ENCODE results near the gene SLC12A8. TPM values are rescaled to one million over a fixed set of nuclear protein-coding genes. Genes with fewer than 3 reads are reported as not detected.

SLC12A8 gene
- total and polyA plus RNA-seq, 12 donors: 1.0 to 5.9 (median 1.8) TPM

- intact Hi-C loops (cut with DNase I): loop anchor here in 1 of 2 donors (10.0 kb wide), 1 partner anchor 169 kb away; no protein-coding TSS in a partner anchor
- 64 to 79% (median 68%) methylated on average over 8 to 15 of the region's 15 CpGs for WGBS, 4 donors
These were observed 48.6 kb downstream of the SLC12A8 start for GRCh38 chr3:125163739-125164601.

GRCh38 chr3:125161607-125162219 is 50.8 kb downstream of the SLC12A8 start:
- DNase-seq: no peak
- Histone ChIP-seq H3K27ac (peak overlapping the region in 1 of 5 donors; percentile 38), H3K27me3 (no peaks in the 10 kb centered on the region), H3K4me3 (no peak overlapping the region), H3K36me3 (replicated peaks in 1 of 2) (no peaks in the 10 kb centered on the region), H3K4me1 (replicated peaks in 1 of 2) (no peaks in the 10 kb centered on the region), H3K9me3 (replicated peaks in 1 of 3) (no peaks in the 10 kb centered on the region)
- 80 to 88% (median 84%) methylated on average over 12 of the region's 12 CpGs for WGBS, 4 donors
- TF ChIP-seq CTCF (IDR thresholded peaks at IDR 0.05) (no peak), POLR2A (IDR thresholded peaks at IDR 0.05) (no peak)
- intact Hi-C loops (cut with DNase I): loop anchor here in 1 of 2 donors (10.0 kb wide), 1 partner anchor 167 kb away; no protein-coding TSS in a partner anchor

More at GRCh38 chr3:125163739-125164601, 48.6 kb downstream of the SLC12A8 start:
- Histone ChIP-seq H3K4me1 (replicated peaks in 1 of 2) (no peaks in the 10 kb centered on the region), H3K27ac (no peak overlapping the region), H3K36me3 (replicated peaks in 1 of 2) (no peaks in the 10 kb centered on the region), H3K4me3 (no peak overlapping the region), H3K27me3 (no peaks in the 10 kb centered on the region), H3K9me3 (replicated peaks in 1 of 3) (no peaks in the 10 kb centered on the region)
- TF ChIP-seq CTCF (IDR thresholded peaks at IDR 0.05) (peak in 1 of 6 experiments; percentile 8), POLR2A (IDR thresholded peaks at IDR 0.05) (no peak)
- DNase-seq: peak in 2 of 7 donors; percentile 29 to 42

GRCh38 chr3:125160606-125161371 is 51.8 kb downstream of the SLC12A8 start:
- no peaks in the 10 kb centered on the region for H3K4me1 ChIP-seq (replicated peaks in 1 of 2)
- H3K36me3 ChIP-seq (replicated peaks in 1 of 2): no peaks in the 10 kb centered on the region
- WGBS, 4 donors: 73 to 81% (median 76%) methylated on average over 9 of the region's 9 CpGs
- DNase-seq: no peak
- no peaks in the 10 kb centered on the region for H3K27me3 ChIP-seq
- intact Hi-C loops (cut with DNase I): loop anchor here in 1 of 2 donors (10.0 kb wide), 1 partner anchor 166 kb away; no protein-coding TSS in a partner anchor
- TF ChIP-seq CTCF (IDR thresholded peaks at IDR 0.05): no peak
- TF ChIP-seq POLR2A (IDR thresholded peaks at IDR 0.05): no peak
- H3K9me3 ChIP-seq (replicated peaks in 1 of 3): no peaks in the 10 kb centered on the region
- H3K4me3 ChIP-seq: no peak overlapping the region
- H3K27ac ChIP-seq: peak overlapping the region in 1 of 5 donors; percentile 58

DNA sequence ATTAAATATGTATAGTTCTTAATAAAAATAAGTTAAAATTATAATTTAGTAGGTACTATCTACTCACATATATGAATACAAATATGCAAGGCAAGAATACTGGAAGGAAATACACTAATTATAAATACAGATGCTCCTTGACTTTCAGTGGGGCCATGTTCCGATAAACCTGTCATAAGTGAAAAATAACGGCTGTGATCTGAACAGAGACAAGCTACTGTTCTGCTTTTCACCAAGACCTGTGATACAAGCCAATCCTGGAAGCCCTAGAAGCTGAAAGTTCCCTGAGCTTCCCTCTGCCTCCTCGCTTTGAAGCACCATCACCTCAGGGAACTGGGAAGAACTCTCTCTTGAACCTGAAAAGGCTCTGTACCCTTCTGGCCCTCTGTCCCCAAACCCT is 55.4 kb downstream of the SLC12A8 start:
- intact Hi-C loops (cut with DNase I): no loop called here
- 67 to 71% (median 70%) methylated on average over 3 of the region's 3 CpGs for WGBS, 4 donors

More for the DNA sequence above, 55.4 kb downstream of the SLC12A8 start:
- Histone ChIP-seq H3K27me3 (no peaks in the 10 kb centered on the region), H3K27ac (no peak overlapping the region), H3K36me3 (replicated peaks in 1 of 2) (no peaks in the 10 kb centered on the region), H3K4me1 (replicated peaks in 1 of 2) (no peaks in the 10 kb centered on the region), H3K9me3 (replicated peaks in 1 of 3) (no peaks in the 10 kb centered on the region), H3K4me3 (no peak overlapping the region)
- no peak for DNase-seq
- no peak for TF ChIP-seq CTCF (IDR thresholded peaks at IDR 0.05)
- no peak for TF ChIP-seq POLR2A (IDR thresholded peaks at IDR 0.05)

All from adrenal gland (tissue), 12 donors.